ENCODE results near the gene ARHGAP27.

The ARHGAP27 gene

DNA sequence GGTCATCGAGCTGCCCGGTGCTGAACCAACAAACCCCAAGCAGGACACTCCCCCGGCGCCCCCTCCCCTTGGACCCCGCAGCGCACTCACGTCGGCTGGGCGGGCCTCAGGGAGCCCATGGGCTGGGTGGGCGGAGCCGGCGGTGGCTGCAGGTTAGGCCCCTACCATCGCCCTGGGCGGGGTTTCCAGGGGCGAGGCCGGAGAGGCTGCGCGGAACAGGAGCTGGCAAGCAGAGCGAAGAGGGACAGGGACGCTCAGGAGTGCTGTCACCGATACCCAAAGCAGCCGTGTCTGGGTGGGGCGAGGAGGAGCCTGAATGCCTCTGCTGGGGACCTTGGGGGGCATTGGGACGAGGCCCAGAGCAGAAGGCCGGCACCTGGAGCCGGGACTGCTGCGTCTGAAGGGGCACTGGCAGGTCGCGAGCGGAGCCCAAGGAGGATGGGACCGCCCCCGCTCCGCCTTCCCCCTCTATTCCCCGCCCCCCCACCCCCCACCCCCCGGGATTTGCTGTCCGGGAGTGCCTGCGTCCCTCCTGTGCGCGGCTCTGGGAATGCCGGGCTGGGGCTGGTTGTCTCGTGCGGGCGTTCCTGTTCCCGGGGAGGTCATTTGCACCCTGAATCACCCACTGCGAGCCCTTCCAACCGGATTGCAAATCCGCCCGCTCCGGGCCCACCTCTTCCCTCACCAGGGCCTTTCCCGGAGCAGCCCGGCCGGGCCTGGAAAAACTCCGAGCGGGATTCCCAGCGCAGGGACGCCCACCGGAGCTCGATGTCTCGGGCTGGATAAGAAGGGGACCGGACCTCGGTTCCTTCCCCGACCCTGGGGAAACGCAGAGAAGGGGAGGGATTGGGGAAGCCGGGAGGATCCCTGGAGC, 902 bp downstream of the ARHGAP27 start:
- intact Hi-C loops (cut with DNase I; ENCODE audit: low total_unique reads) = no loop called here
- H3K36me3 ChIP-seq = peaks cover 12 to 27% (median 22%) of the 10 kb centered on the region in 3 donors
- peak overlapping the region; percentile 41 to 50 for H3K4me3 ChIP-seq
- H3K4me1 ChIP-seq = peaks cover 4 to 61% (median 45%) of the 10 kb centered on the region in 4 donors
- H3K27me3 ChIP-seq = peaks cover 0 to 70% of the 10 kb centered on the region in 2 donors
- H3K27ac ChIP-seq = peak overlapping the region in 1 of 2 donors; percentile 8
- TF ChIP-seq, protein P1, sequence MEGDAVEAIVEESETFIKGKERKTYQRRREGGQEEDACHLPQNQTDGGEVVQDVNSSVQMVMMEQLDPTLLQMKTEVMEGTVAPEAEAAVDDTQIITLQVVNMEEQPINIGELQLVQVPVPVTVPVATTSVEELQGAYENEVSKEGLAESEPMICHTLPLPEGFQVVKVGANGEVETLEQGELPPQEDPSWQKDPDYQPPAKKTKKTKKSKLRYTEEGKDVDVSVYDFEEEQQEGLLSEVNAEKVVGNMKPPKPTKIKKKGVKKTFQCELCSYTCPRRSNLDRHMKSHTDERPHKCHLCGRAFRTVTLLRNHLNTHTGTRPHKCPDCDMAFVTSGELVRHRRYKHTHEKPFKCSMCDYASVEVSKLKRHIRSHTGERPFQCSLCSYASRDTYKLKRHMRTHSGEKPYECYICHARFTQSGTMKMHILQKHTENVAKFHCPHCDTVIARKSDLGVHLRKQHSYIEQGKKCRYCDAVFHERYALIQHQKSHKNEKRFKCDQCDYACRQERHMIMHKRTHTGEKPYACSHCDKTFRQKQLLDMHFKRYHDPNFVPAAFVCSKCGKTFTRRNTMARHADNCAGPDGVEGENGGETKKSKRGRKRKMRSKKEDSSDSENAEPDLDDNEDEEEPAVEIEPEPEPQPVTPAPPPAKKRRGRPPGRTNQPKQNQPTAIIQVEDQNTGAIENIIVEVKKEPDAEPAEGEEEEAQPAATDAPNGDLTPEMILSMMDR (IDR thresholded peaks at IDR 0.05) = no peak
- no peaks in the 10 kb centered on the region for H3K9me3 ChIP-seq
- peak in 1 of 2 donors; percentile 57 for DNase-seq

DNA sequence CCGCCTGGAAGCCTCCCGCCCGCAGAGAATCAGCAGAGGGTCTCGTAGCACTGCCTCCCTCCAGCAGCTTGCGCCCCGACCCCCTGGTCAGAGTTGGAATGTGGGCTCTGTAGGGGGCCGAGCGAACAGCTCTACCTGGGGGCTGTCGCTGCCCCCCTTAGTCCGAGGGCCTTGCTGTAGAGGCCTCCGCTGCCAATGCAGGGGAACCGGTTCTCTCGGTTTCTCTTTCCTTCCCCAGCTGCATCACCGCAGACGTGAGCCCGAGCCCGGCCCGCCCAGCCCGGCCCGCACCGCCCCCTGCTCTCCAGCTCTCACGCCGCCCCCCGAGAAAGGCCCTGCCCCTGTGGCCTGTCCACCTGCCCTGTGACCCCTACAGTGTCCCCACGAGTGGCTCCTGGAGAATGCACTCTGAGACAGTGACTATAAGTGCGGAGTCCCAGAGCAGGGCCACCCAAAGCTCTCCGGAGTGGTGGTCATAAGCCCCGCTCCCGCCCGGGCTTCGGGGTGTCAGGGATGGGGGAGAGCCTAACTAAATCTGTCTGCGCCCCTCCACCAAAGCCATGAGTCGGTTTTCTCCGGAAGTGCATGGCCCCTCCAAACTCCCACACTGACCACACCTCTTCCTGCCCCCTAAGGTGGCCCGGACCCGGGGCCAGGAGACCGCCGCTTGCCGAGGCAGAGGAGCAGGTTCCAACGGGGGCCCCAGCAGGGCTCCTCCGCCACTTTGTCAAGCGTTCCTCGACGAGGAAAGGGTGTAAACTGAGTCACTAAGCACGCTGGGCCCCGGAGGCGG, 1.7 kb downstream of the ARHGAP27 start:
- Histone ChIP-seq H3K27me3 (peaks cover 0 to 73% of the 10 kb centered on the region in 2 donors), H3K4me1 (peaks cover 4 to 61% (median 45%) of the 10 kb centered on the region in 4 donors), H3K36me3 (peaks cover 5 to 19% (median 14%) of the 10 kb centered on the region in 3 donors), H3K9me3 (no peaks in the 10 kb centered on the region), H3K27ac (no peak overlapping the region), H3K4me3 (peak overlapping the region; percentile 41 to 50)
- intact Hi-C loops (cut with DNase I; ENCODE audit: low total_unique reads) = no loop called here
- DNase-seq = no peak
- TF ChIP-seq, protein P1 (IDR thresholded peaks at IDR 0.05) = no peak

DNA sequence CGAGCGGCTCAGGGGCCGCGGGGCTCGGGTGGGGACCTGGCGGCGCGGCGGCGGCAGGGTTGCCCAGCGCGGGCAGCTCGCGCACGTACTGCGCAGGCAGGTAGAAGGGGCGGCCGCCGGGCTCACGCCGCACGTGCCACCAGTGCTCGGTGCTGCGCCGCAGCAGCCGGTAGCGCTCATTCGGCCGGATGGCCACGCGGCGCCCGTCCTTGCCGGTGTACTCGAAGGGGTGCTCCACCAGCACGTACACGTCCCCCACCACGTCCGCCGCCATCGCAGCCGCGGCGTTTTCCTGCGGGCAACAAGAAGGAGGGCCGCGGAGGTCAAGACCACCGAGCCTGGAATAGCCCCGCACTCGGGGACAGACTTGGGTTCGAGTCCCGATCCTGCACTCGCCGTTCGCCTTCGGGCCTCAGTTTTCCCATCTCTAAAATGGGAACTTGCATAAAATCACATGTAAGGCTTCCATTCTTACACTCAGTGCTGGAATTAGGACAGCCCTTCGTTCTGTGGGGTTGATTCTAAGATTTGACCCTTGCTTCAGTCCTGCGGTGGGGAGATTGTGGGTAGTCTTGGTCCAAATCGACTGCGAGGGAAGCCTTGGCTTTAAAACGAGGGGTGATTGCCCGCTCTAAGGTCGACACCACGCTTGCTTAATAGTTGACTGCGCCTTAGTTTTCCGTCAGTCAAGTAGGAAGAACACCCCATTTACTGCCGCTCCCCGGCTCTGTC, 2.5 kb downstream of the ARHGAP27 start:
- peaks cover 0 to 11% (median 6%) of the 10 kb centered on the region in 3 donors for H3K36me3 ChIP-seq
- no peak overlapping the region for H3K27ac ChIP-seq
- peaks cover 4 to 62% (median 47%) of the 10 kb centered on the region in 4 donors for H3K4me1 ChIP-seq
- no peaks in the 10 kb centered on the region for H3K9me3 ChIP-seq
- intact Hi-C loops (cut with DNase I; ENCODE audit: low total_unique reads) = no loop called here
- DNase-seq = no peak
- peaks cover 0 to 73% of the 10 kb centered on the region in 2 donors for H3K27me3 ChIP-seq
- H3K4me3 ChIP-seq = peak overlapping the region in 1 of 2 donors; percentile 50
- TF ChIP-seq, protein P1 (IDR thresholded peaks at IDR 0.05) = no peak

DNA sequence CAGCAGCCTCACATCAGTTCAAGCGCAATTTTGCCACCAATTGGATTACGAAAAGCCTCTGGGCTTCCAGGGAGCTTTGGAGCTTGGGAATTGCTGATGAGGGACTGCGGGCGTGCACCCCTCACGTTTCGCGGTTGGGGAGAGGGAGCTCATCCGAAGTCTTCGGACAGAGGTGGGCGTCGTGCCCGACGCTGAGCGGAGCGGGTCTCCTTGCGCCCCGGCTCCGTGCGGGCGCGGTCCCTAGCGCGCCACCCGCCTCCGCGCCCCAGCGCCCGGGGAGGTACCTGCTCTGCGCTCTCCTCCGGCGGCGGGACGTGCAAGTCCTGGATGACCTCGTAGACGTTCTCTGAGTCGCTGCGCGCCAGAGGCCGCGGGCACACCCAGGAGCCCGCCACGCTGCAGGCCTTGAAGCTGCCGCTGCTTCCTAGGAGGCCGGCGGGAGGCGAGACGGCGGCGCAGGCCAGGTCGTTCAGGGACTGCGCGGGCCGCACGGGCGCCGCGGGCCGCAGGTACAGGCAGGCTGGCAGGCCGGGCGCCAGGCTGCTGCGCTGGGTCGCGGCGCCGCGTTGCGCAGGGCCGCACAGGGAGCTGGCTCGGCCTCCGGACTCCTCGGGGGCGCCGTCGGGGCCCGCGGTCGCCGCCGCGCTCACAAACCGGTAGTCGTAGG, 3.2 kb downstream of the ARHGAP27 start:
- intact Hi-C loops (cut with DNase I; ENCODE audit: low total_unique reads) = no loop called here
- H3K27ac ChIP-seq = no peak overlapping the region
- H3K27me3 ChIP-seq = peaks cover 0 to 73% of the 10 kb centered on the region in 2 donors
- peaks cover 0 to 6% (median 4%) of the 10 kb centered on the region in 3 donors for H3K36me3 ChIP-seq
- no peak for DNase-seq
- TF ChIP-seq, protein P1 (IDR thresholded peaks at IDR 0.05) = no peak
- H3K4me1 ChIP-seq = peaks cover 4 to 66% (median 47%) of the 10 kb centered on the region in 4 donors
- no peaks in the 10 kb centered on the region for H3K9me3 ChIP-seq
- no peak overlapping the region for H3K4me3 ChIP-seq

DNA sequence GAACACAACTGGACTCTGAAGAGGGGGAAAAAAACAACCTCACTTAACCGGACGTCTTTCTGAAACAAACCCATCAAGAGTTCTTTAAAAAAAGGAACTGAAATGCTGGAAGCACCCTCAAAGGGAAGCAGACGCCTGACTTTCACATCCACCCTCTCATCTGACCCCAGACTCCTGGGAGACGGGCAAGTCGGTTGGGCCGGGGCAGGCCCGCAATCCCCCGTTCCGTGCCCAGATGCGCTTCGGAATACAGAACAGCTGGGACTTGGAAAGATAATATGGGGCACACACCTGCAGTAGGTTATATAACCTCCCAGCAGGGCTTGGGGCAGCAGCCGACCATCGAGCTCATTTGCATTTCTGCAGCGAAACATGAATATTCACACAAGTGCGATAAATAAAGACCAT, 3.7 kb downstream of the ARHGAP27 start:
- H3K9me3 ChIP-seq = no peaks in the 10 kb centered on the region
- TF ChIP-seq, protein P1 (IDR thresholded peaks at IDR 0.05) = no peak
- DNase-seq = no peak
- peaks cover 0 to 3% (median under 1%) of the 10 kb centered on the region in 3 donors for H3K36me3 ChIP-seq
- H3K4me1 ChIP-seq = peaks cover 4 to 66% (median 47%) of the 10 kb centered on the region in 4 donors
- intact Hi-C loops (cut with DNase I; ENCODE audit: low total_unique reads) = no loop called here
- peaks cover 0 to 73% of the 10 kb centered on the region in 2 donors for H3K27me3 ChIP-seq
- H3K4me3 ChIP-seq = no peak overlapping the region
- H3K27ac ChIP-seq = no peak overlapping the region

Measured in tibial artery (tissue), 4 donors.